C1 segment of cervical spinal cord (tissue), 14 donors: ENCODE results near the gene F12.

Experiments used
- DNase-seq, 14 donors: peaks; one replicate each; lab custom pipeline; 2025; lab: John Stamatoyannopoulos, UW

The F12 gene

GRCh38 chr5:177409043-177409801 is at the start of gene F12:
TSS of gene F12 (minus strand) at chr5:177409564. CDS start at chr5:177409527, 37 bp downstream.
- DNase-seq = no peak

DNA sequence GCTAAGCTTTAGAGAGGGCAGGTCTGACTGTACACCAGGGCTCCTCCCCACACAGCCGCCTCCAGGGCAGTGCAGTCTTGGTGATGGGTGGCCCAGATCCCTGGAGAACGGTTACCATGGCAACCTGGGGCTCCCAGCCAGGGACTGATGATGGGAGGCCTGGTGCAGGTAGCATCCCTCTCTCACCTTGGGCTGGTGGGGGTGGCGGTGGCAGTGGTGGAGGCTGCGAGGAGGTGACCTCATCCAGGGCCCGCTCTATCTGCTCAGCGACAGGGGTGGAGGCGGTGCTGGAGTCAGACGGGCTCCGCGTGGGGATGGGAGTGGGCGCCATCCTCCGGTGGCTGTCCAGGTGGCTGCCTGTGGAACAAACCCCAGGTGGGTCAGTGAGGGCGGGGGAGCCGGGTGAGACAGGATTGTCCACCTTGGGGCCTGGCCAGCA is 49.6 kb upstream of the F12 start:
- no peak for DNase-seq

DNA sequence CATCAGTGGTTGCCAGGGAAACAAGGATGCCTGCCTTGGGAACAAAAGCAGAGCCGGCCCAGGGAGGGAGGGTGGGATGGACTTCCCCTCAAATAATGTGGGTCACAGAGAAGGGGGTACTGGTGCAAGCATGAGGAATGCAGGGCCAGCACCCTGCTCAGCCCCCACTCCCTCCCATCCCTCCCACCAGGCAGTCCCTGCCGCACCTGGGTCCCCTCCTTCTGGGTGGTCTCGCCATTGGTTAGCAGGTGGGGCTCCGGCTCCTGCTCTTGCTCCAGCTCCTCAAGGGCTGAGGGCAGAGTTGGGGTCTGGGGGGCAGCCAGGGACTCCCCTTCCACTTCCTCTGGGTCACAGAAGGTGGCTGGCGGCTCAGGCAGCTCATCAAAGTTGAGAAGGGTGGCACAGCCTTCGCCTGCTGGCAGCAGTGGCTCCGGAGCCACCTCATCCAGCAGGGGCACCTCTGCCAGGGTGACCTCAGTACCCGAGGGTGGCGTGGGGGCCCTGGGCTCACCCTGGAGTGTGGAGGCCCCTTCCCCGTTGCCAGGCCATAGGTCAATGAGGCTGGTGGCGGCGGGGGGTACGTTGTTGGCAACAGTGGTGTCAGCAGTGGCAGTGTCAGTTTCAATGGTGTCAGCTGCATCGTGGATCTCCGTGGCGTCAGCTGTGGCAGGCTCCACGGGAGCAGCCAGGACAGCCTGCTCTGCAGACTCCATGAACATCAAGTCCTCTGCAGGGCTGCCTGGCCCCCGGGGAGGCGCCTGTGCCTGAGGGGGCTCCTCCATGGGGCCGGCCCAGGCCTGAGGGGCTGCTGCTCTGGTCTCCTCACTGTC is 48.7 kb upstream of the F12 start:
- DNase-seq = peak in 1 of 14 donors; percentile 25

- DNase-seq = peak in 12 of 14 donors; percentile 33 to 98 (median 67)
These were observed 47.9 kb upstream of the F12 start for GRCh38 chr5:177456976-177457851.

DNA sequence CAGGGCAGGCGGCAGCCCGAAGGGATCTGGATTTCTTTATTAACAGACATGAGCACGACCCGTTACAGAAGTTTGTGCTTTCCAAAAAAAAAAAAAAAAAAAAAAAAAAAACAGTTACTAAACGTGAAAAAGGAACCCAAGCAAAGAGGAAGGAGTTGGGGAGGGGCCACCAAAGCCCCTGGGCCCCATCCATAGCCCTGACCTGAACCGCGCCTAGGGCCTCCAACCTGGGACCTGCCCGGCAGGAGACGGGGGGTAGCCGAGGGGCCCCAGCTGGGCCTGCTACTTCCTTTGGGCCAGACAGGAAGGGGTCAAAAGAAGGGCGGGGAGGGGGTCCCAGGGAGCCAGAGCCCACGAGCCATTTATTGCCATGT is 47.2 kb upstream of the F12 start:
- DNase-seq = no peak

DNA sequence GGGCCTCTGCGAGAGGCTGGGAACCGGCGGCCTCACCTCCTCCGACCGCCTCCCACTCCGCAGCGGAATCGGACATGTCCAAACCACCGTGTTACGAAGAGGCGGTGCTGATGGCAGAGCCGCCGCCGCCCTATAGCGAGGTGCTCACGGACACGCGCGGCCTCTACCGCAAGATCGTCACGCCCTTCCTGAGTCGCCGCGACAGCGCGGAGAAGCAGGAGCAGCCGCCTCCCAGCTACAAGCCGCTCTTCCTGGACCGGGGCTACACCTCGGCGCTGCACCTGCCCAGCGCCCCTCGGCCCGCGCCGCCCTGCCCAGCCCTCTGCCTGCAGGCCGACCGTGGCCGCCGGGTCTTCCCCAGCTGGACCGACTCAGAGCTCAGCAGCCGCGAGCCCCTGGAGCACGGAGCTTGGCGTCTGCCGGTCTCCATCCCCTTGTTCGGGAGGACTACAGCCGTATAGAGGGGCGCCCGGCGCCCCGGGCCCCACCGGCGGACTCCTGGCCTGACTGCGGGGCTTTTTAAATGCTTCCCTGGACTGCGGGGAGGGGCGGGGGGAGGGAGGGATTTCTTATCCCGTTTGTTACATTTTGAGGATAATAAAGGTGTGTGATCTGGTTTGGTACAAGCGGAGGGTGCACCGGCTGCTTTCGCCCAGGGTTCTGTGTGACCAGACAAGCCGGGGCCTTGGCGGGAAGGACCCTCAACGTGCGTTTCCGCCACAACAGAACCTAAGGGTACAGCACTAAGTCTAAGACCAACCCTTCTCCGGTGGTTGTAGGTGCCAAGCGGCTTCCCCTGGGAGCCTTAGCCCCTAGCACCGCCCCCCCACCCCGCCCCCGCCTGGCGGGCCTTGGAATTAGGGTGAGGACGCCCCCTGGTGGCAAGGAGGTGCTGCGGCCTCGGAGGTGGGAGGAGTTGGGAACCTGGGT is 46.6 kb upstream of the F12 start:
- peak; percentile 18 to 87 (median 68) for DNase-seq

DNA sequence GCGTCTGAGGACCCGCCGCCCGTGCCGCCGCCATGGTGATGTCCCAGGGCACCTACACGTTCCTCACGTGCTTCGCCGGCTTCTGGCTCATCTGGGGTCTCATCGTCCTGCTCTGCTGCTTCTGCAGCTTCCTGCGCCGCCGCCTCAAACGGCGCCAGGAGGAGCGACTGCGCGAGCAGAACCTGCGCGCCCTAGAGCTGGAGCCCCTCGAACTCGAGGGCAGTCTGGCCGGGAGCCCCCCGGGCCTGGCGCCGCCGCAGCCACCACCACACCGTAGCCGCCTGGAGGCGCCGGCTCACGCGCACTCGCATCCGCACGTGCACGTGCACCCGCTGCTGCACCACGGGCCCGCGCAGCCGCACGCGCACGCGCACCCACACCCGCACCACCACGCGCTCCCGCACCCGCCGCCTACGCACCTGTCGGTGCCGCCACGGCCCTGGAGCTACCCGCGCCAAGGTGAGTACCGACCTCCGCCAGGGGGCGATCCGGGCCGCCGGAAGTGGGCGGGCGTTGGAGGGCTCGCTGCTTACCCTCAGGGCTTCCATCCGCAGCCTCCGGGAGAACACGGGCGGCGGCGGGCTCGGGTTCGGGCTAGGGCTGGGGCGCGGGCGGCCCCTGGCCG is 45.8 kb upstream of the F12 start:
- peak in 8 of 14 donors; percentile 24 to 83 (median 46) for DNase-seq

DNA sequence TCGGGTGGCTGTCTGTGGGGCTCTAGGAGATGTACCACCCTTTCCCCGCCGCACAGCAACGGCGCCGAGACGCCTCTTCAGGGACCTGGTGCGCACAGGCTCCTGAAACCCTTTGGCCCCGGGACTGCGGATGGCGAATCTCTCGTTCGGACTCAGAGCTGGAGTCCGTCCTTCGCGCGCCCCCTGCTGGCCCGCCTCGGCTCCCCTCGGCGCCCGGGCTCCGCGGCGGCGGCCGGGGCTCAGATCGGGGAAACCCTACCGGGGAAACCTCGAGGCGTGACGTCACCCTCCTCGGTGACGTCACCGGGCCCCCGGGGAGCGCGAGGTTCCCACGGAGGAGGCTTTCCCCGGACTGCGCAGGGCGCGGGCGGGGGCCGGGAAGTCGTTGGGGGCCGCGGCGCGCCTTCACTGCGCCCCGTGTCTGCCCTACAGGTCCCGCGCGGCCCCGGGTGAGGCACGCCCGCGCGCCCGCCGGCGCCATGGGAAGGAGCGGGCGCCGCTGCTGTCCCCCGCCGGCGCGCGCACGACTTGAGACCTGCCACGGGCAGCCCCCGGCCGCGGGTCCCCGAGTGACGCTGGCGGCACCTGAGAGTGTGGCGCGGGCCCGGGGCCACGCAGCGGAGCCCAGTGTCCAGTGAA is 45.2 kb upstream of the F12 start:
- DNase-seq = peak; percentile 20 to 88 (median 76)

DNA sequence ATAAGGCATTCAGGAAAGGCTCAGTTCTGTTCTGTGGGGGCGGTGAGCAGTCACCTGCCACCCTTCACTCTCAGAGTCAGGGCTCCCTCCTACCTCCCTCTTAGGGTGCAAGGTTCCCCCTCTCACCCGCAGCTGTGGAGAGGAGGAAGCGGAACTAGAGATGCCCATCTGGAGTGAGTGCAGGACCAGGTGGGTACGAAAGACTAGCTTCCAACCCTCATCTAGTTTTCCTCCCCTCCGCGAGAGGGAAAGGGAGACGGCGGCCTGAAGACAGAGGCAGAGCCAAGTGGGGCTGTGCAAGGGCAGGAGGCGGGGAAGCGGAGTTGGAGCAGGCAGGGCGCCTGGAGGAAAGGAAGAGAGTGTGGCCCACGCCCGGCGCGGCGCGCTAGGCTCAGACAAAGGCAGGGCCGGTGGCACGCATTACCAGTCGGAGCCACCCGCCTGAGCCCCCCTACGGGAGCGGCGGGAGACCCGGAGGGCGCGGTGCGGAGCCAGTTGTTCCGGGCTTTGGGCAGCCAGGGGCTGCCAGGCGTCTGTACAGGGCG is 44.6 kb upstream of the F12 start:
- peak in 6 of 14 donors; percentile 36 to 63 (median 54) for DNase-seq

DNA sequence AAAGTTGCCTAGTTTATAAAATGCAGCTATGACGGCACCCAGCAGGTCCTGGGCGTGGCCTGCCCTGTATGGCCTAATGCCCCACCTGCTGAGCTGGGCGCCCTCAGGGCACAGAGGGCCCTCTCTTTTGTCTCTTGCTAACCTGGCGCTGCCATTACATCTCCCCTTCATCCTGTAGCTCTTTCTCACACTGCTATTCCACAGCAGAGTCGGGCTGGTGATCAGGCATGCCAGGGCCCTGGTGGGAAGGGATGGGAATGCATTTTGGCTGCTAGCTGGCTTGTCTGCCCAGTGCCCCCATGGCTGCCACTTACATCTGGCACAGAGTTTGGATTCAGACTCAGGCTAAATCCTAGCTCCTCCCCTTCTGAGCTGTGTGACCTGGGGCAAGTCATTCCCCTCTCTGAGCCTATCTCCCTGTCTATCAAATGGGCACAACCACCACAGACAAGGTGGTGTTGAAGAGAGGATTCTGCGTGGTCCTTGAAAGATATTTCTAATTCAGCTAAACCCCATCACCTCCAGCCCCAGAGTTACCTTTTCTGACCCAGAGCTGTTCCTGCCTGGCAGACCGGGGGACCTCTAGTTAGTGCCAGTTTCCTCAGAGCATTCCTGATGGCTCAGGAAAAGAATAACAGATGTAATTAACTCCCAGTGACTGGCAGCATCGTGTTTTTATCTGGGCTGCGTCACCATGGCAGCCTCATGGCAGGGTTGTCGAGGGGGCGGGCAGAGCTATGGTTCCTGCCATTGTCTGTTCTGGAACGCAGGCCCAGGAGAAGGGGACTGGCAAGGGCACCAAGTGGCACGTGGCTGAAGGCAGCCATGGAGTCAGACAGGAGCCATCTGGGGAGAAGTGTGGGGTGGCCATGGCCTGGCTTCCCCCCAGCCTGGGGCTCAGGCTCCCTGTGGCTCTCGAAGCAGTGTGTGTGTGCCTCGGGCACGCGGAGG is 43.6 kb upstream of the F12 start:
- peak in 5 of 14 donors; percentile 23 to 44 (median 34) for DNase-seq

GRCh38 chr5:177450667-177451424 is 41.5 kb upstream of the F12 start:
- peak in 1 of 14 donors; percentile 13 for DNase-seq

DNA sequence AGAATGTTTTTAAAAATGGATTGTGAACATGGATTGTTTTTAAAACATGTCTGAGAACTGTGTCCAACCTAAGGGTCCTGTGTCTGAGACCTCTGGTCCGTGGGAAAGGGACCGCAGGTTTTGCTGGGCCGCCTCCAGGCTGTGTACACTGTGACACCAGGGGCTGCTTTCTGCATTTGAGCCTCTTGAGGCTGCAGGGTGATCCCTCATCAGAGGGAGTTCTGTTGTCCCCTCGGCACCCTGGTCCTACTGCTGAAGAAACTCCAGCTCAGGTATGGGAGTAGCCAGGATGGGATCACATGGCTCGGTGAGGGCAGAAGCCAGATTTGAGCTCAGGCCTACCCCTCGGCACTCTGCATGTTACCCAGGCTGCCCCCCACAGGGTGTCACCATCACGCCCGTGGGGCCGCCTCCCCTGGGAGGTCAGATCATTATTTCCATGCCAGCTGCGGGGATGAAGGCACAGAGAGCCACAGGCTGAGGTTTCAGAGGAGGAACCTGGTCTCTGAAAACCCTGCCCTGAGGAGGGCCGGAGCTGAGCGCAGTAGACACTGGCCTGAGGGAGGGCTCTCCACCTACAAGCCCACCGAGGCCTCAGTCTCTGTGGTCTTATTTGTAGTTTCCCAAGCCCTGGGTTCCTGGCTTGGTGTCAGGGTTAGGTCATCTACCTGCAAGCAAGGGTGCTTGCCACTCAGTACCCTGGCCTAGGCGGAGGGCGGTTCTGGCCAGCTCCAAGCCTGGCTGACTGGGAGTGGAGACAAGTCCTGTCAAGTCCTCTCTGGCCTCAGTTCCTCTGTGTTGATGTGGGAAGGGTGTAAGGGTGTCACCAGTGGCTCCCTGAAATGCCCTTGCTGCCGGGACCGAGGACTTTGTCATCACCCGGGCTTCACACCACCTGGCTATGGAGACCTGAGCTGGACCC is 40.0 kb upstream of the F12 start:
- no peak for DNase-seq

- no peak for DNase-seq
These were observed 39.0 kb upstream of the F12 start for GRCh38 chr5:177448244-177448950.

DNA sequence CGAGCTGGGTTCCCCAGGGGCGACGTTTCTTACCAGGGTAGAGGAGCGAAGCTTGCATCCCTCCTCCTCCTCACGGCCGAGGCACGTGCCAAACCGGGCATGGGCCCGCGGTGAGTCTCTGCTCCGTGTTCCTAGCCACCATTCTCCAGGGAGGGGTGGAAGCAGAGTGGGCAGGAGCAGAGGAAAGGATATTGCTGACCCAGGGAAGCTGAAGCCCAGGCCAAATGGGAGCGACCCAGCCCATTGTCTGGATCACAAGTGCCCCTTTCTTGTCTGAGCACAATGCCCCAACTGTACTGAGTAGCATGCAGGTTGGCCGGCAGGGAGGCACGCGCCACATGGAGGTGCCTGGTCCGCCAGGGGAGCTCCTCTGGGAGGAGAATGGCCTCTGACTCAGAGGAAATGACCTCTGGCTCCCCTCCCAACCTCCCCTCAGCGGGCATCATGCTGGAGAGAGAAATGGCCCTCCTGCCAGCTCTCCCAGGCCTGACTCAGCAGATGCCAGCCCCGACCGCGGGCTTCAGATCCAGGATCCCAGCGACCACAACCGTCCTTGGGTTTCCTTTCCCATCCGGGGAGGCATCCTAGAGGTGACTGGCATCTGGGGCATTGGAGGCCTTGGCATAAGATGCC is 38.4 kb upstream of the F12 start:
- peak in 12 of 14 donors; percentile 50 to 95 (median 83) for DNase-seq

DNA sequence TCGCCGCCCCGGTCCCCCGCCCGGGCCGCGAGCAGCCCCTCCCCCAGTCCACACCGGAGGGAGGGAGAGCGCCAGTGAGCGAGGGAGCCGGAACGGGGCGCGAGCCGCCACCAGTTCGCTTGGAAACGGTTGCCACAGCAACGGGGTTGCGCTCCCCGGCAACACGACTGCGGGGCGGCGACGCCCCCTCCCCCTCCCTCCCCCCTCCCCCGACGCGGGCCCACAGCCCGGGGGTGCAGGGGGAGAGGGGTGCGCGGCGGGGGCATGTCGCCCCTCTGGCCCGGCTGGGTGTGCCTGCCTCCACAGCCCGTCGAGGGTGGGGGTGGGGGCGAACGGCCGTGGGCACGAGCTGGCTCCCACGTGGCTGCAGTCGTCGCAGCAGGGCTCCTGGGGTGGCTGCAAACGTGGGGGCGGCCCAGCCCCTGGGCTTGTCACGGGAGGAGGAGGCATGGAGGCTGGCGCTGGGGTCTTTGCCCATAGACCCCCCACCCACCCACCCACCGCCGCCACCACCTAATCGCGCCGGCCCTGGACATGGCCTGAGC is 37.8 kb upstream of the F12 start:
- peak in 12 of 14 donors; percentile 42 to 83 (median 68) for DNase-seq
